ENCODE results near the gene ASB7. TPM values are rescaled to one million over a fixed set of nuclear protein-coding genes. Genes with fewer than 3 reads are reported as not detected.

The ASB7 gene
- polyA plus RNA-seq, 1 donor from 2014 or later = 16.5 TPM

GRCh38 chr15:100688549-100689120 is 86.2 kb downstream of the ASB7 start:
- Histone ChIP-seq H3K9me2 (ENCODE audit: insufficient read depth, low read length) (no peaks in the 10 kb centered on the region), H3K79me2 (replicated peaks; ENCODE audit: insufficient read depth, low read length) (no peaks in the 10 kb centered on the region), H3K27ac (ENCODE audit: low read length) (no peak overlapping the region), H3K9ac (ENCODE audit: low read length) (no peak overlapping the region), H3K36me3 (ENCODE audit: insufficient read depth, low read length) (no peaks in the 10 kb centered on the region), H3K4me3 (ENCODE audit: low read length) (no peak overlapping the region), H4K20me1 (ENCODE audit: insufficient read depth) (no peaks in the 10 kb centered on the region), H3K4me2 (ENCODE audit: low read length) (no peak overlapping the region), H2AFZ (ENCODE audit: low read depth, low read length) (no peak overlapping the region), H3K9me3 (ENCODE audit: low read length) (no peaks in the 10 kb centered on the region), H3F3A (ENCODE audit: insufficient read depth, low read length, poor library complexity, severe bottlenecking) (no peaks in the 10 kb centered on the region), H3K27me3 (ENCODE audit: insufficient read depth, low read depth, low read length) (no peaks in the 10 kb centered on the region)
- TF ChIP-seq EP300 (conservative IDR thresholded peaks at IDR 0.05; ENCODE audit: poor library complexity, severe bottlenecking) (no peak), CTCF (IDR thresholded peaks at IDR 0.05; ENCODE audit: poor library complexity, severe bottlenecking) (no peak), REST (IDR thresholded peaks at IDR 0.05; ENCODE audit: borderline replicate concordance) (no peak), EZH2 (IDR thresholded peaks at IDR 0.05; ENCODE audit: borderline replicate concordance, insufficient read depth, low read length, poor library complexity, severe bottlenecking) (no peak), TAF1 (IDR thresholded peaks at IDR 0.05; ENCODE audit: low read depth) (no peak), SMC3 (conservative IDR thresholded peaks at IDR 0.05; ENCODE audit: poor library complexity) (no peak), MXI1 (conservative IDR thresholded peaks at IDR 0.05; ENCODE audit: poor library complexity, severe bottlenecking) (no peak), POLR2AphosphoS5 (IDR thresholded peaks at IDR 0.05) (no peak), RAD21 (conservative IDR thresholded peaks at IDR 0.05) (no peak)

- H3K79me2 ChIP-seq (replicated peaks; ENCODE audit: insufficient read depth, low read length) = no peaks in the 10 kb centered on the region
- H3F3A ChIP-seq (ENCODE audit: insufficient read depth, low read length, poor library complexity, severe bottlenecking) = no peaks in the 10 kb centered on the region
- TF ChIP-seq RAD21 (conservative IDR thresholded peaks at IDR 0.05) (no peak), SMC3 (conservative IDR thresholded peaks at IDR 0.05; ENCODE audit: poor library complexity) (no peak), POLR2AphosphoS5 (IDR thresholded peaks at IDR 0.05) (no peak), REST (IDR thresholded peaks at IDR 0.05; ENCODE audit: borderline replicate concordance) (no peak), CTCF (IDR thresholded peaks at IDR 0.05; ENCODE audit: poor library complexity, severe bottlenecking) (no peak), EP300 (conservative IDR thresholded peaks at IDR 0.05; ENCODE audit: poor library complexity, severe bottlenecking) (no peak)
- no peaks in the 10 kb centered on the region for H4K20me1 ChIP-seq (ENCODE audit: insufficient read depth)
- H2AFZ ChIP-seq (ENCODE audit: low read depth, low read length) = no peak overlapping the region
- H3K36me3 ChIP-seq (ENCODE audit: insufficient read depth, low read length) = no peaks in the 10 kb centered on the region
- no peak overlapping the region for H3K4me2 ChIP-seq (ENCODE audit: low read length)
- H3K4me3 ChIP-seq (ENCODE audit: low read length) = no peak overlapping the region
- no peak overlapping the region for H3K9ac ChIP-seq (ENCODE audit: low read length)
- H3K9me2 ChIP-seq (ENCODE audit: insufficient read depth, low read length) = no peaks in the 10 kb centered on the region
- H3K27ac ChIP-seq (ENCODE audit: low read length) = no peak overlapping the region
- no peaks in the 10 kb centered on the region for H3K9me3 ChIP-seq (ENCODE audit: low read length)
- H3K27me3 ChIP-seq (ENCODE audit: insufficient read depth, low read depth, low read length) = no peaks in the 10 kb centered on the region
Measured at GRCh38 chr15:100689131-100689899, 86.9 kb downstream of the ASB7 start.

Data from neural cell (in vitro differentiated cells).